Activated CD8-positive, alpha-beta T cell treated with anti-CD3 and anti-CD28 coated beads for 36 hours (primary cell): ENCODE results near the gene RAX2. TPM values are rescaled to one million over a fixed set of nuclear protein-coding genes. Genes with fewer than 3 reads are reported as not detected.

Experiments
- ATAC-seq: fragments of 200-7000 bp; cut with Tn5 transposase; one replicate; pipeline ENCODE4 v1.10.0; 2021; ENCODE audit warnings: mild to moderate bottlenecking, moderate library complexity
- CTCF ChIA-PET: fragments of 350-600 bp; sonication (Branson Sonifier 250); formaldehyde crosslinking; loops from one replicate; lab custom pipeline; 2021; ENCODE audit warnings: antibody characterized with exemption; lab: Charles Lee
- POLR2A ChIA-PET: fragments of 350-600 bp; sonication (Branson Sonifier 250); formaldehyde crosslinking; loops from one replicate; lab custom pipeline; 2021; ENCODE audit warnings: antibody characterized with exemption; lab: Charles Lee
- DNase-seq: peaks from one replicate; pipeline ENCODE4 v3.0.0-alpha.2; 2020
- H3K27ac Mint-ChIP-seq: one replicate; pipeline ENCODE4 v1.8.0; 2021; ENCODE audit warnings: mild to moderate bottlenecking, mixed read lengths
- H3K27me3 Mint-ChIP-seq: one replicate; pipeline ENCODE4 v1.8.0; 2021; ENCODE audit warnings: mixed read lengths
- H3K36me3 Mint-ChIP-seq: one replicate; pipeline ENCODE4 v1.8.0; 2021; ENCODE audit warnings: low read depth, mixed read lengths
- H3K4me1 Mint-ChIP-seq: one replicate; pipeline ENCODE4 v1.8.0; 2021; ENCODE audit warnings: low read depth, mixed read lengths
- H3K4me3 Mint-ChIP-seq: one replicate; pipeline ENCODE4 v1.8.0; 2021; ENCODE audit warnings: mild to moderate bottlenecking, moderate library complexity, mixed read lengths
- H3K9me3 Mint-ChIP-seq: one replicate; pipeline ENCODE4 v1.8.0; 2021; ENCODE audit warnings: mixed read lengths
- CTCF ChIP-seq: fragments of 200-600 bp; IDR thresholded peaks from one replicate; pipeline ENCODE4 v1.8.0; 2022; ENCODE audit warnings: antibody characterized with exemption, mild to moderate bottlenecking
- intact Hi-C: fragments of 100-400 bp; cut with micrococcal nuclease; formaldehyde crosslinking; loops from one replicate; pipeline ENCODE4 v1.10.0; 2022
- total RNA-seq, 2 experiments: library from RNA; stranded (reverse); gene quantifications; one replicate each; pipeline ENCODE4 v1.2.3, GENCODE V29; 2021

RAX2 gene
- total RNA-seq, 2 experiments from 2014 or later, result not detected

- peaks cover 6% of the 10 kb centered on the region for H3K4me1 Mint-ChIP-seq
- ChIA-PET CTCF (interaction anchor here (1.1 to 1.2 kb wide), 2 partner anchors 13 to 94 kb away, joined by 3 read pairs; no protein-coding TSS in a partner anchor), POLR2A (interaction anchor here (1.0 to 1.2 kb wide), 3 partner anchors 13 to 91 kb away, joined by 3 to 4 read pairs (median 4); partner anchors contain the start of gene TJP3)
- intact Hi-C loops, result no loop called here
- no peaks in the 10 kb centered on the region for H3K9me3 Mint-ChIP-seq
- no peaks in the 10 kb centered on the region for H3K36me3 Mint-ChIP-seq
- H3K27ac Mint-ChIP-seq, result no peak overlapping the region
- H3K4me3 Mint-ChIP-seq, result peak overlapping the region; percentile 47
- TF ChIP-seq CTCF, result no peak
- peaks cover 13% of the 10 kb centered on the region for H3K27me3 Mint-ChIP-seq
- ATAC-seq (peak; percentile 99), DNase-seq (peak; percentile 89)
Measured at GRCh38 chr19:3721131-3721886, 50.7 kb downstream of the RAX2 start.

- intact Hi-C loops, result no loop called here
- Mint-ChIP-seq H3K9me3 (no peaks in the 10 kb centered on the region), H3K27ac (no peak overlapping the region), H3K4me1 (peaks cover 6% of the 10 kb centered on the region), H3K27me3 (peaks cover 13% of the 10 kb centered on the region), H3K4me3 (no peak overlapping the region), H3K36me3 (no peaks in the 10 kb centered on the region)
- POLR2A ChIA-PET, result no interaction called here
- CTCF ChIA-PET, result interaction anchor here (0.8 to 1.0 kb wide), 3 partner anchors 12 to 54 kb away, joined by 3 to 6 read pairs (median 3); partner anchors contain the start of gene TJP3
- ATAC-seq (no peak), DNase-seq (no peak)
- TF ChIP-seq CTCF, result no peak
Measured at GRCh38 chr19:3720349-3720917, 51.6 kb downstream of the RAX2 start.

GRCh38 chr19:3719868-3720267 is 52.2 kb downstream of the RAX2 start:
- ATAC-seq, result no peak
- Mint-ChIP-seq H3K4me3 (no peak overlapping the region), H3K4me1 (peaks cover 6% of the 10 kb centered on the region), H3K27me3 (peaks cover 13% of the 10 kb centered on the region), H3K36me3 (no peaks in the 10 kb centered on the region), H3K27ac (no peak overlapping the region), H3K9me3 (no peaks in the 10 kb centered on the region)
- no peak for DNase-seq
- ChIA-PET CTCF (interaction anchor here (0.6 to 1.0 kb wide), 4 partner anchors 12 to 53 kb away, joined by 3 to 6 read pairs (median 3); partner anchors contain the start of gene TJP3), POLR2A (no interaction called here)
- intact Hi-C loops, result no loop called here
- no peak for TF ChIP-seq CTCF

Other genes with a start within 250 kb of the RAX2 start
- 1 to 10 TPM; 1.6 to 2.4 TPM for gene TEKTIP1, start 233.1 kb downstream of the RAX2 start, total RNA-seq
- 10 to 100 TPM; 62.4 to 63.5 TPM for gene MFSD12, start 214.6 kb downstream of the RAX2 start, total RNA-seq
- gene HMG20B, start 199.3 kb downstream of the RAX2 start, total RNA-seq, result 10 to 100 TPM; 42.7 to 47.3 TPM
- under 1 TPM; 0.09 to 0.14 TPM for gene GIPC3, start 186.8 kb downstream of the RAX2 start, total RNA-seq
- gene TBXA2R, start 165.4 kb downstream of the RAX2 start, total RNA-seq, result 1 to 10 TPM; 2.7 to 3.0 TPM
- 10 to 100 TPM; 25.9 to 28.5 TPM for gene CACTIN, start 145.4 kb downstream of the RAX2 start, total RNA-seq
- gene PIP5K1C, start 71.8 kb downstream of the RAX2 start, total RNA-seq, result 10 to 100 TPM; 20.4 to 22.2 TPM
- gene TJP3, start 63.8 kb downstream of the RAX2 start, total RNA-seq, result 1 to 10 TPM in 1 of 2 experiments, under 1 TPM in 1; 0.69 to 2.4 TPM
- gene APBA3, start 10.5 kb downstream of the RAX2 start, total RNA-seq, result 10 to 100 TPM; 28.0 to 29.1 TPM
- gene MRPL54, start 9.5 kb downstream of the RAX2 start, total RNA-seq, result 10 to 100 TPM; 47.4 to 50.9 TPM
- gene MATK, start 14.2 kb upstream of the RAX2 start, total RNA-seq, result 10 to 100 TPM; 37.6 to 39.6 TPM
- gene ZFR2, start 96.8 kb upstream of the RAX2 start, total RNA-seq, result under 1 TPM in 1 of 2 experiments, not detected in 1; 0.23 TPM
- not detected for gene ATCAY, start 108.5 kb upstream of the RAX2 start, total RNA-seq
- not detected for gene NMRK2, start 160.8 kb upstream of the RAX2 start, total RNA-seq
- 10 to 100 TPM; 27.2 to 27.5 TPM for gene DAPK3, start 198.9 kb upstream of the RAX2 start, total RNA-seq
- 1,000 to 10,000 TPM; 3,533 to 3,625 TPM for gene EEF2, start 213.2 kb upstream of the RAX2 start, total RNA-seq
- 10 to 100 TPM; 22.2 TPM for gene PIAS4, start 235.5 kb upstream of the RAX2 start, total RNA-seq